Kidney (tissue), 14 donors: Measurements from ENCODE around the gene CERK. TPM values are rescaled to one million over a fixed set of nuclear protein-coding genes. Genes with fewer than 3 reads are reported as not detected.

ENCODE experiments used
- DNase-seq, 5 donors: peaks; one replicate each; pipeline ENCODE4 v3.0.0-alpha.2; 2013 to 2020
- FAIRE-seq: peaks from 2 replicates; lab custom pipeline; 2012; peaks lifted over from hg19 to GRCh38; lab: Jason Lieb, UNC
- H3K27ac ChIP-seq, 2 donors: one replicate each; pipeline ENCODE4 v1.7.0; 2013; ENCODE audit warnings: low read depth in 2 of 2, low read length in 2 of 2, inconsistent platforms in 1 of 2
- H3K27me3 ChIP-seq: one replicate; pipeline ENCODE4 v1.7.1; 2013; ENCODE audit warnings: low read length, inconsistent platforms; ENCODE audit not compliant: control insufficient read depth, insufficient read depth
- H3K36me3 ChIP-seq, 3 donors: one replicate each; pipeline versions ENCODE4 v1.7.0 to v1.7.1; 2013; ENCODE audit warnings: low read length in 3 of 3, control low read depth in 1 of 3, inconsistent platforms in 1 of 3; ENCODE audit not compliant: insufficient read depth in 3 of 3, control insufficient read depth in 2 of 3
- H3K4me1 ChIP-seq, 3 donors: one replicate each; pipeline versions ENCODE4 v1.7.0 to v1.7.1; 2013; ENCODE audit warnings: low read length in 3 of 3, inconsistent platforms in 1 of 3, low read depth in 1 of 3; ENCODE audit not compliant: control insufficient read depth in 2 of 3, insufficient read depth in 2 of 3
- H3K4me3 ChIP-seq, 3 donors: one replicate each; pipeline versions ENCODE4 v1.7.0 to v1.8.1; 2013; ENCODE audit warnings: low read length in 3 of 3, control low read depth in 1 of 3, inconsistent platforms in 1 of 3
- H3K9ac ChIP-seq, 3 donors: one replicate each; pipeline versions ENCODE4 v1.7.0 to v1.7.1; 2013; ENCODE audit warnings: low read length in 3 of 3, control low read depth in 1 of 3, inconsistent platforms in 1 of 3
- H3K9me3 ChIP-seq, 3 donors: one replicate each; pipeline versions ENCODE4 v1.7.0 to v1.7.1; 2013; ENCODE audit warnings: low read length in 3 of 3, control low read depth in 1 of 3, inconsistent platforms in 1 of 3; ENCODE audit not compliant: control insufficient read depth in 2 of 3, insufficient read depth in 1 of 3
- intact Hi-C: fragments of 100-400 bp; cut with DNase I; formaldehyde crosslinking; loops from one replicate; pipeline ENCODE4 v1.11.1; 2022
- polyA plus RNA-seq: library from polyadenylated mRNA; stranded (reverse); fragments of 350-450 nt; fragmentation: Illumina TruSeq; extraction: RNeasy Lipid Tissue Mini Kit (QIAGEN cat#74804); gene quantifications from one replicate; pipeline ENCODE4 v1.2.3, GENCODE V29; 2014; ENCODE audit warnings: low read depth, low replicate concordance; ENCODE audit not compliant: insufficient read depth
- total RNA-seq: library from RNA; stranded (reverse); fragmentation: NEBNext Ultra II Directional; extraction: Animal tissue kit (Norgen Biotek cat#: 25700); gene quantifications from one replicate; pipeline ENCODE4 v1.2.1, GENCODE V29; 2021
- TF ChIP-seq, protein P1 (sequence below): IDR thresholded peaks from 3 replicates; pipeline ENCODE4 v1.5.1; 2012; ENCODE audit warnings: mild to moderate bottlenecking, moderate library complexity, borderline replicate concordance; ENCODE audit not compliant: insufficient read depth; ENCODE audit errors: extremely low read depth
- donor health status: control.
- donor health status: control.
- donor health status: control.
- donor health status: control.
- donor health status: control.
- donor health status: DM: yes; HTN: yes; CAD: no.
- donor health status: Normal renal cell carcinoma (clear cell type).

The CERK gene
- total and polyA plus RNA-seq, 2 donors from 2014 or later = 21.6 to 28.2 TPM

DNA sequence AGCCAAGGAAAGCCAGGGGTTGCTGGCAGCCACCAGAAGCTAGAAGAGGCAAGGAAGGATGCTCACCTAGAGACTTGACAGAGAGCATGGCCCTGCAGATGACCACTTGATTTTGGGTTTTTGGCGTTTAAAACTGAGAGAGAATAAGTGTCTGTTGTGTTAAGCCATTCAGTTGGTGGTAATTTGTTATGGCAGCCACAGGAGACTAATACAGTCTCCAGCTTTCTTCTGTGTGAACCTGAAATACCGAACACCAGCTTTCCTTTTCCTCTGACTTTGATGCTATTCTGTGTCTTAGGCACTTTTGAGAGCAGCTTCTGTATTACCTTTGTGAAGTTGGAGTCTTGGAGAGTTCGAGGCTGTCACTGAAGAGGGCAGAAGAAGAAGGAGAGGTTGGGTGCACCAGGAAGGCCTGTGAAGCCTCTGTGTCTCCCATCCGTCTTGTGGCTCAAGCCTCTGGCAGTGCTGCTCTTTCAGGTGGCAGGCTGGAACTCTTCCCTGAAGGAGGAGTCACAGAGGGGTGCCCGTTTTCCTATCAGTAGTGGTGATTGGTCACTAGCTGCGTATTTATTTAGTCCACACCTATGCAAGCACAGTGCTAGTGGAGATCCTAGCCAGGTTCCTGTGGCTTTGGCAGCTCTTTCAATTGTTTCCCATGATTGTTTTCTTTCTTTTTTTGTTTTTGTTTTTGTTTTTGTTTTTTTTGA is 26.9 kb upstream of the CERK start:
- intact Hi-C loops = no loop called here
- H3K27ac ChIP-seq = no peak overlapping the region

DNA sequence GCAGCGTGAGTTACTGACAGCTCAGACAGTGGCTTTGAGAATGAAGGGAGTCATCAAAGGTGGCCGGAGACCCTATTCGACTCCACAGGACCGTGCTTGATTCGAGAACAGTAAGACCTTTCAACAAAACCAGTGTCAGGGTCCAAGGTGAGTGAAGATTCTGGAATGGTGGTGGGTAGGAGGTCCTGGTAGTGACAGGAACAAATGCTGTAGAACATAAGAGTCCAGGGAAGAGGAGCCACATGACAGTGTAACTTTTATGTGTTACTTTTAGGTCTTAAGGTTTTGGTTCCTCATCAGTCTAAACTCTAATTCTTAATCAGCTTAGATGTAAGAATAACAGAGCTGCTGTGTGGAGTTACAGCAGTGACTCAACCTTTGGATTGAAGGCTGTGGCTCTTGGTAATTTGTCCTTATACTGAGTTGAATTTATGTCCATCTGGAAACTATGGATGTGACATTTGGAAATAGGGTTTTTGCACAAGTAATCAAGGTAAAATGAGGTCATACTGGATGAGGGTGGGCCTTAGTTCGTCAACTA is 26.2 kb upstream of the CERK start:
- peaks cover 2 to 16% (median 11%) of the 10 kb centered on the region in 3 donors for H3K4me1 ChIP-seq
- intact Hi-C loops = no loop called here
- H3K36me3 ChIP-seq = no peaks in the 10 kb centered on the region
- H3K27ac ChIP-seq = no peak overlapping the region
- no peak overlapping the region for H3K9ac ChIP-seq
- FAIRE-seq (no peak), DNase-seq (no peak)
- no peak overlapping the region for H3K4me3 ChIP-seq
- H3K27me3 ChIP-seq = no peaks in the 10 kb centered on the region
- H3K9me3 ChIP-seq = no peaks in the 10 kb centered on the region
- TF ChIP-seq, protein P1, sequence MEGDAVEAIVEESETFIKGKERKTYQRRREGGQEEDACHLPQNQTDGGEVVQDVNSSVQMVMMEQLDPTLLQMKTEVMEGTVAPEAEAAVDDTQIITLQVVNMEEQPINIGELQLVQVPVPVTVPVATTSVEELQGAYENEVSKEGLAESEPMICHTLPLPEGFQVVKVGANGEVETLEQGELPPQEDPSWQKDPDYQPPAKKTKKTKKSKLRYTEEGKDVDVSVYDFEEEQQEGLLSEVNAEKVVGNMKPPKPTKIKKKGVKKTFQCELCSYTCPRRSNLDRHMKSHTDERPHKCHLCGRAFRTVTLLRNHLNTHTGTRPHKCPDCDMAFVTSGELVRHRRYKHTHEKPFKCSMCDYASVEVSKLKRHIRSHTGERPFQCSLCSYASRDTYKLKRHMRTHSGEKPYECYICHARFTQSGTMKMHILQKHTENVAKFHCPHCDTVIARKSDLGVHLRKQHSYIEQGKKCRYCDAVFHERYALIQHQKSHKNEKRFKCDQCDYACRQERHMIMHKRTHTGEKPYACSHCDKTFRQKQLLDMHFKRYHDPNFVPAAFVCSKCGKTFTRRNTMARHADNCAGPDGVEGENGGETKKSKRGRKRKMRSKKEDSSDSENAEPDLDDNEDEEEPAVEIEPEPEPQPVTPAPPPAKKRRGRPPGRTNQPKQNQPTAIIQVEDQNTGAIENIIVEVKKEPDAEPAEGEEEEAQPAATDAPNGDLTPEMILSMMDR = no peak

More for the DNA sequence above, 26.9 kb upstream of the CERK start:
- H3K9me3 ChIP-seq = no peaks in the 10 kb centered on the region
- peaks cover 2 to 23% (median 9%) of the 10 kb centered on the region in 3 donors for H3K4me1 ChIP-seq
- H3K4me3 ChIP-seq = no peak overlapping the region
- H3K27me3 ChIP-seq = no peaks in the 10 kb centered on the region
- no peak overlapping the region for H3K9ac ChIP-seq
- FAIRE-seq (no peak), DNase-seq (no peak)
- H3K36me3 ChIP-seq = no peaks in the 10 kb centered on the region
- TF ChIP-seq, protein P1 = no peak

DNA sequence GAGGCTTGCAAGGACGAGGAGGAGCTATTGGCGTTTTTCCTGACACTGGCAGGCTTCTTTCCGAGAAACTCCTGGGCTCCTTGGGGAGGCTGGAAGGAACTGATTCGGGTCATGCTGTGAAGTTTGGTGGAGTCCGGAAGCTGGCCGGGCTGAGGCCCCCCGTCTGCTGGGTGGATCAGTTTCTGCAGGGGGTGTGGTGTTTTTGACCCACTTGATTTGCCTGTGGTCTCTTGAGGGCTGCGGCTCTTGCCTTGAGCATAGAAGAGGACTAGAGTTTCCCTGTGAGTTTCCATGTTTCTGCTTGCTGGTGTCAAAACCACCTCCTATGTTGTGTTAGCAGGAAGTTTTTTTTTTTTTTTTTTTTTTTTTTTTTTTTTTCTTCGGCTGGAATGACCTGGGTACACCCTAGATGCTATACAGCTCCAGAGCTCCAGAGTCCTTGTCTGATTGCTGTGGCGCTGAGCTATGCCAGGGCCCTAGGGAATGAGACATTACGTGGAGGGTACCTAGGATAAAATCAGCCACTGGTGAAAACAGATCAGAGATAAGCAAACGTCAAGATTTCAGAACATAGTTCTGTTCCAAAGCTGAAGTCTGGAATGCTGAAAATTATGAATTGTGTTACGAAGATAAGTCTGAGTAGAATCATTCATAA is 25.1 kb upstream of the CERK start:
- H3K27ac ChIP-seq = peak overlapping the region; percentile 92 to 96
- intact Hi-C loops = no loop called here
- peak in 3 of 5 donors; percentile 30 to 88 (median 35) for DNase-seq
- TF ChIP-seq, protein P1 = no peak
- peak overlapping the region; percentile 69 to 96 (median 81) for H3K9ac ChIP-seq
- no peaks in the 10 kb centered on the region for H3K9me3 ChIP-seq
- H3K4me3 ChIP-seq = peak overlapping the region; percentile 83 to 90 (median 88)
- no peaks in the 10 kb centered on the region for H3K36me3 ChIP-seq
- peaks cover 2 to 17% (median 10%) of the 10 kb centered on the region in 3 donors for H3K4me1 ChIP-seq
- no peak for FAIRE-seq
- H3K27me3 ChIP-seq = no peaks in the 10 kb centered on the region
